Vagina (tissue), 2 donors: ENCODE results near the gene CAPRIN2. TPM values are rescaled to one million over a fixed set of nuclear protein-coding genes. Genes with fewer than 3 reads are reported as not detected.

Source experiments
- DNase-seq, 2 donors: peaks; one replicate each; pipeline ENCODE4 v3.0.0-alpha.2; 2017; ENCODE audit errors: extremely low spot score in 2 of 2
- H3K27ac ChIP-seq: fragments of 200-600 bp; sonication (generic); one replicate; pipeline ENCODE4 v1.5.1; 2019
- H3K27me3 ChIP-seq: fragments of 200-600 bp; sonication (generic); one replicate; pipeline ENCODE4 v1.5.1; 2019
- H3K36me3 ChIP-seq, 2 donors: fragments of 200-600 bp; sonication (generic); one replicate each; pipeline ENCODE4 v1.5.1; 2017 to 2019
- H3K4me1 ChIP-seq: fragments of 200-600 bp; sonication (generic); one replicate; pipeline ENCODE4 v1.5.1; 2019
- H3K4me3 ChIP-seq, 2 donors: fragments of 200-600 bp; sonication (generic); 1 replicate in 1 of 2; 2 replicates in 1 of 2; pipeline ENCODE4 v1.5.1; 2016 to 2019
- H3K9me3 ChIP-seq: fragments of 200-600 bp; sonication (generic); one replicate; pipeline ENCODE4 v1.5.1; 2019
- POLR2A ChIP-seq, 2 donors: fragments of 450-650 bp; IDR thresholded peaks; one replicate each; pipeline ENCODE4 v1.6.1; 2017; ENCODE audit warnings: antibody characterized with exemption in 2 of 2, mild to moderate bottlenecking in 2 of 2, moderate library complexity in 2 of 2
- POLR2AphosphoS5 ChIP-seq, 2 donors: sonication (generic); formaldehyde crosslinking; IDR thresholded peaks; one replicate each; pipeline ENCODE4 v1.9.0; 2017; ENCODE audit warnings: antibody characterized with exemption in 2 of 2, mild to moderate bottlenecking in 2 of 2, low read depth in 1 of 2; ENCODE audit not compliant: insufficient read depth in 1 of 2
- intact Hi-C: fragments of 100-400 bp; cut with DNase I; formaldehyde crosslinking; loops from one replicate; pipeline ENCODE4 v1.15.1; 2023
- total RNA-seq: library from RNA; depleted of rRNA; stranded (reverse); fragments of >200 nt; gene quantifications from one replicate; pipeline ENCODE4 v1.2.3, GENCODE V29; 2016
- TF ChIP-seq, protein P1 (sequence below), 3 experiments: fragments of 450-650 bp in 2 of 3; fragments of 200-600 bp in 1 of 3; sonication (generic) in 1 of 3; IDR thresholded peaks; one replicate each; pipeline ENCODE4 v1.5.1; 2017 to 2019; ENCODE audit warnings: antibody characterized with exemption in 3 of 3, mild to moderate bottlenecking in 2 of 3, moderate library complexity in 2 of 3

CAPRIN2 gene
- total RNA-seq, 1 donor from 2014 or later, result 41.3 TPM

DNA sequence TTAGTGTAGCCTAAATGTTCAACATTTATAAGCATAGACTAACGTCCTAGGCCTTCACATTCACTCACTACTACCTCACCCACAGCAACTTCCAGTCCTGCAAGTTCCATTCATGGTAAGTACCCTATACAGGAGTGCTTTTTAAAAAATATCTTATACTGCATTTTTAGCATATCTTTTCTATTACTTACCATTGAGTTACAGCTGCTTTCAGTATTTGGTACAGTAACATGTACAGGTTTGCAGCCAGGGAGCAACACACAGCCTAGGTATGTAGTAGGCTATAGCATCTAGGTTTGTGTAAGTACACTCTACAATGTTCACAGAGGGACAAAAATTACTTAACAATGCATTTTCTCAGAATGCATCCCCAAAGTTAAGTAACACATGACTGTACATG lies 76.5 kb downstream of the CAPRIN2 start:
- intact Hi-C loops, result no loop called here
- H3K4me3 ChIP-seq, result no peak overlapping the region
- TF ChIP-seq, protein P1, sequence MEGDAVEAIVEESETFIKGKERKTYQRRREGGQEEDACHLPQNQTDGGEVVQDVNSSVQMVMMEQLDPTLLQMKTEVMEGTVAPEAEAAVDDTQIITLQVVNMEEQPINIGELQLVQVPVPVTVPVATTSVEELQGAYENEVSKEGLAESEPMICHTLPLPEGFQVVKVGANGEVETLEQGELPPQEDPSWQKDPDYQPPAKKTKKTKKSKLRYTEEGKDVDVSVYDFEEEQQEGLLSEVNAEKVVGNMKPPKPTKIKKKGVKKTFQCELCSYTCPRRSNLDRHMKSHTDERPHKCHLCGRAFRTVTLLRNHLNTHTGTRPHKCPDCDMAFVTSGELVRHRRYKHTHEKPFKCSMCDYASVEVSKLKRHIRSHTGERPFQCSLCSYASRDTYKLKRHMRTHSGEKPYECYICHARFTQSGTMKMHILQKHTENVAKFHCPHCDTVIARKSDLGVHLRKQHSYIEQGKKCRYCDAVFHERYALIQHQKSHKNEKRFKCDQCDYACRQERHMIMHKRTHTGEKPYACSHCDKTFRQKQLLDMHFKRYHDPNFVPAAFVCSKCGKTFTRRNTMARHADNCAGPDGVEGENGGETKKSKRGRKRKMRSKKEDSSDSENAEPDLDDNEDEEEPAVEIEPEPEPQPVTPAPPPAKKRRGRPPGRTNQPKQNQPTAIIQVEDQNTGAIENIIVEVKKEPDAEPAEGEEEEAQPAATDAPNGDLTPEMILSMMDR (IDR thresholded peaks at IDR 0.05), result no peak
- TF ChIP-seq POLR2AphosphoS5 (IDR thresholded peaks at IDR 0.05; ENCODE audit: insufficient read depth in 1 of 2, low read depth in 1 of 2), result no peak
- TF ChIP-seq POLR2A (IDR thresholded peaks at IDR 0.05), result no peak
- no peak overlapping the region for H3K27ac ChIP-seq
- no peaks in the 10 kb centered on the region for H3K4me1 ChIP-seq
- no peak for DNase-seq
- no peaks in the 10 kb centered on the region for H3K27me3 ChIP-seq
- no peaks in the 10 kb centered on the region for H3K9me3 ChIP-seq
- peaks cover 0 to 24% of the 10 kb centered on the region in 2 donors for H3K36me3 ChIP-seq

DNA sequence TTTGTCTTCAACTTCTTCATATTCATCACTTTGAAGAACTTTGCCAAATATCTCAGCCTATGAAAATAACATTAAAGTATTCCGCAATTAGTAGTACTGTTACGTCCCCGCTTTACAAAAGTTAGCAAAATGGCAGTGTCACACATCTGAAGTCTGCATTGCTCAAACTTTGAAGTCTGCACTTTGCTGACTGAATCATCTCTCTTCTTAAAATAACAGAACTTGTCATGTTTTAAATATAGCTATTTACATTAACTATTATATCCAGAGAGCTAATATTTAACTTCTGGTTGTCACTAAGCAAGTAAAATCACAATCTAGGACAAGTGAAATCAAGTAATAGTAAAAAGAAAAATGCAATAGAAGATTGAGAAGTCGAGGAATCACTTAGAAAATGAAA lies 93.5 kb downstream of the CAPRIN2 start:
- no peak overlapping the region for H3K27ac ChIP-seq
- no peak for DNase-seq
- no peak overlapping the region for H3K4me3 ChIP-seq
- TF ChIP-seq, protein P1 (IDR thresholded peaks at IDR 0.05), result no peak
- TF ChIP-seq POLR2A (IDR thresholded peaks at IDR 0.05) (no peak), POLR2AphosphoS5 (IDR thresholded peaks at IDR 0.05; ENCODE audit: insufficient read depth in 1 of 2, low read depth in 1 of 2) (no peak)
- no peaks in the 10 kb centered on the region for H3K9me3 ChIP-seq
- intact Hi-C loops, result no loop called here
- H3K27me3 ChIP-seq, result no peaks in the 10 kb centered on the region
- no peaks in the 10 kb centered on the region for H3K4me1 ChIP-seq
- peaks cover 0 to 34% of the 10 kb centered on the region in 2 donors for H3K36me3 ChIP-seq

Other genes starting within 250 kb of the CAPRIN2 start
- 21.4 TPM for gene IPO8, start 59.1 kb downstream of the CAPRIN2 start, total RNA-seq
- gene TSPAN11, start 171.8 kb upstream of the CAPRIN2 start, total RNA-seq, result 2.5 TPM